ENCODE results near the gene SGSM1. TPM values are rescaled to one million over a fixed set of nuclear protein-coding genes. Genes with fewer than 3 reads are reported as not detected.

Gene SGSM1
- total RNA-seq, 3 donors from 2014 or later: 2.0 to 6.5 (median 3.0) TPM

- intact Hi-C loops (cut with DNase I, micrococcal nuclease): loop anchor here (5.0 kb wide), 2 partner anchors 97 to 102 kb away; no protein-coding TSS in a partner anchor
- TF ChIP-seq CTCF (IDR thresholded peaks at IDR 0.05): no peak
- no peaks in the 10 kb centered on the region for H3K36me3 ChIP-seq (ENCODE audit: low read depth)
- no peak for DNase-seq
- H3K9me3 ChIP-seq: no peaks in the 10 kb centered on the region
- no peak for ATAC-seq
- peaks cover 9% of the 10 kb centered on the region for H3K4me1 ChIP-seq (ENCODE audit: low read depth)
- H3K4me3 ChIP-seq: no peak overlapping the region
Observed at GRCh38 chr22:24950272-24950902, 144.4 kb downstream of the SGSM1 start.

- peak within 1 kb of the TSS; percentile 37 for H3K4me3 ChIP-seq
- H3K36me3 ChIP-seq (ENCODE audit: low read depth): no peaks in the 10 kb centered on the region
- H3K9me3 ChIP-seq: no peaks in the 10 kb centered on the region
- peak; percentile 93 for ATAC-seq
- DNase-seq: peak; percentile 90 to 96 (median 90)
- TF ChIP-seq CTCF (IDR thresholded peaks at IDR 0.05): peak; percentile 94
- H3K4me1 ChIP-seq (ENCODE audit: low read depth): peaks cover 10% of the 10 kb centered on the region
- intact Hi-C loops (cut with DNase I, micrococcal nuclease): loop anchor here (5.0 kb wide), 2 partner anchors 95 to 100 kb away; no protein-coding TSS in a partner anchor
Observed at GRCh38 chr22:24951942-24952836, 146.2 kb downstream of the SGSM1 start, which contains the start of gene KIAA1671. TSS of gene KIAA1671 (plus strand) at chr22:24952716. CDS start at chr22:25028000, 75,284 bp downstream.

- no peak for TF ChIP-seq CTCF (IDR thresholded peaks at IDR 0.05)
- ATAC-seq (peak; percentile 60), DNase-seq (peak in 2 of 3 donors; percentile 65 to 71)
Observed at GRCh38 chr22:24952837-24953383, 146.9 kb downstream of the SGSM1 start.

GRCh38 chr22:24953384-24954113 lies 147.5 kb downstream of the SGSM1 start:
- peak; percentile 38 for ATAC-seq

More at GRCh38 chr22:24952837-24953383, 146.9 kb downstream of the SGSM1 start:
- Histone ChIP-seq H3K4me1 (ENCODE audit: low read depth) (peaks cover 10% of the 10 kb centered on the region), H3K9me3 (no peaks in the 10 kb centered on the region), H3K4me3 (peak overlapping the region; percentile 37), H3K36me3 (ENCODE audit: low read depth) (no peaks in the 10 kb centered on the region)
- intact Hi-C loops (cut with DNase I, micrococcal nuclease): loop anchor here (5.0 kb wide), 2 partner anchors 94 to 99 kb away; no protein-coding TSS in a partner anchor

More at GRCh38 chr22:24953384-24954113, 147.5 kb downstream of the SGSM1 start:
- H3K4me1 ChIP-seq (ENCODE audit: low read depth): peaks cover 10% of the 10 kb centered on the region
- H3K36me3 ChIP-seq (ENCODE audit: low read depth): no peaks in the 10 kb centered on the region
- peak overlapping the region; percentile 37 for H3K4me3 ChIP-seq
- intact Hi-C loops (cut with DNase I, micrococcal nuclease): loop anchor here (5.0 kb wide), 2 partner anchors 94 to 99 kb away; no protein-coding TSS in a partner anchor
- TF ChIP-seq CTCF (IDR thresholded peaks at IDR 0.05): no peak
- no peaks in the 10 kb centered on the region for H3K9me3 ChIP-seq
- peak; percentile 64 to 75 (median 71) for DNase-seq

Measured in mucosa of descending colon (tissue), 3 donors.